ENCODE measurements around the gene SUGCT. TPM values are rescaled to one million over a fixed set of nuclear protein-coding genes. Genes with fewer than 3 reads are reported as not detected.
A peak's percentile ranks its signal among the peaks of the same experiment; 100 is the strongest.

SUGCT gene
- total and polyA plus RNA-seq, 2 of the 8 experiments (the other 6 are each of a cell fraction or from before 2014, with no cell fraction given): 2.8 to 5.4 TPM

DNA sequence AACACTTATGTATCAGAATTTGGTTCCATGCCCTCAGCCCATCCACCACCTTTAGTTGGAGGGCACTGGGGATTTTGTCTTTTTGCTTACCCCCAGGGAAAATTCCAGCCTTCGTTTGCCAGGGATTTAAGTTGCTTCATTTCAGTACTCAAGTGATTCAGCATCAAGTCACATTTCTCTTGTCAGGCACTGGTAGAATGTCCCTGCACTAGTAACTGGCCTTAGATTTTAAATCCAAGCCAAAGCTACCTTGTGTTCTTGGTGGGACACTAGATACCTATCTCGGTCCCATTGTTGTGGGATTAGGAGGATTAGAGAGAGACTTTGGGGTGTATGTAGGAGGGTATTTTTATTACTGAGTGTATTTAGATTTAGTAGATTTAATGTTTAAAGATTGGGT lies 613.1 kb downstream of the SUGCT start:
- FAIRE-seq (no peak), DNase-seq (ENCODE audit: low read depth in 1 of 2, low spot score in 2 of 2) (no peak)
- no peak overlapping the region for H2BK15ac ChIP-seq (ENCODE audit: low read length)
- no peak overlapping the region for H2BK12ac ChIP-seq (ENCODE audit: low read depth, low read length)
- POLR2A ChIA-PET (ENCODE audit: partially characterized antibody): interaction anchor here (1.6 kb wide), 1 partner anchor 8 kb away, joined by 5 read pairs; no protein-coding TSS in a partner anchor
- H4K8ac ChIP-seq (ENCODE audit: extremely low read depth, insufficient read depth, low read length): no peak overlapping the region
- no peak overlapping the region for H2BK5ac ChIP-seq (ENCODE audit: low read depth, low read length)
- H3K56ac ChIP-seq (replicated peaks; ENCODE audit: insufficient read length, low read depth, low read length): peak overlapping the region; percentile 59
- CTCF ChIA-PET (ENCODE audit: partially characterized antibody): interaction anchor here (0.7 to 1.4 kb wide), 2 partner anchors 15 to 784 kb away, joined by 3 read pairs; no protein-coding TSS in a partner anchor
- peak overlapping the region; percentile 45 for H2BK120ac ChIP-seq (replicated peaks; ENCODE audit: low read depth, low read length)
- WGBS, 2 experiments (ENCODE audit: extremely low coverage in 1 of 2, insufficient coverage in 1 of 2, insufficient read length in 1 of 2, insufficient replicate concordance in 2 of 2, low coverage in 1 of 2, low lambda C conversion rate in 2 of 2, missing lambda C conversion rate in 1 of 2): 90% methylated on average over 2 of the region's 2 CpGs; no CpG with 5 or more reads in 1 of the 2 experiments
- no peak overlapping the region for H2AK5ac ChIP-seq (ENCODE audit: low read depth, low read length)
- H3K36me3 ChIP-seq (ENCODE audit: control insufficient read depth in 2 of 4, insufficient read depth in 4 of 4, low read length in 3 of 4): no peaks in the 10 kb centered on the region
- H3K4me2 ChIP-seq (ENCODE audit: insufficient read depth in 1 of 2, low read depth in 2 of 2, low read length in 2 of 2): no peak overlapping the region
- H2BK20ac ChIP-seq (ENCODE audit: low read length): no peak overlapping the region
- no peaks in the 10 kb centered on the region for H3K79me1 ChIP-seq (ENCODE audit: low read depth, low read length)
- no peak overlapping the region for H3K14ac ChIP-seq (ENCODE audit: insufficient read length)
- no peak overlapping the region for H3K23ac ChIP-seq (ENCODE audit: insufficient read length)
- H3K27me3 ChIP-seq (replicated peaks in 1 of 4; ENCODE audit: control insufficient read depth in 3 of 4, extremely low read depth in 1 of 4, insufficient read depth in 3 of 4, low read length in 3 of 4): no peaks in the 10 kb centered on the region
- H2AFZ ChIP-seq (ENCODE audit: low read length): no peak overlapping the region
- H4K20me1 ChIP-seq (replicated peaks in 1 of 2; ENCODE audit: control insufficient read depth in 1 of 2, insufficient read depth in 2 of 2, low read length in 2 of 2): no peaks in the 10 kb centered on the region
- no peaks in the 10 kb centered on the region for H3K9me3 ChIP-seq (ENCODE audit: insufficient read depth in 2 of 2, low read depth in 1 of 2, low read length in 1 of 2)
- no peak overlapping the region for H3K9ac ChIP-seq (replicated peaks in 1 of 4; ENCODE audit: extremely low read depth in 1 of 4, low read depth in 3 of 4, low read length in 3 of 4)
- no peak overlapping the region for H3K18ac ChIP-seq (ENCODE audit: extremely low read depth, low read length)
- no peak overlapping the region for H3K4ac ChIP-seq (replicated peaks; ENCODE audit: insufficient read length, low read depth, low read length)
- no peak overlapping the region for H3K4me3 ChIP-seq (ENCODE audit: extremely low read depth in 1 of 4, insufficient read depth in 2 of 4, low read depth in 3 of 4, low read length in 4 of 4)
- H4K91ac ChIP-seq (replicated peaks; ENCODE audit: insufficient read length, low read length): no peak overlapping the region
- TF ChIP-seq EP300 (IDR thresholded peaks at IDR 0.05; ENCODE audit: borderline replicate concordance in 1 of 2, low read depth in 2 of 2, low read length in 2 of 2) (no peak), RFX5 (IDR thresholded peaks at IDR 0.05; ENCODE audit: borderline replicate concordance, low read depth, low read length) (no peak), SUZ12 (IDR thresholded peaks at IDR 0.05; ENCODE audit: low read length) (no peak), NANOG (IDR thresholded peaks at IDR 0.05; ENCODE audit: insufficient read depth, low read depth, low read length, poor library complexity, severe bottlenecking) (no peak)
- H3K23me2 ChIP-seq (ENCODE audit: low read depth, low read length): no peaks in the 10 kb centered on the region
- no peak overlapping the region for H3K27ac ChIP-seq (ENCODE audit: low read depth, low read length)
- peaks cover 0 to 5% (median 2%) of the 10 kb centered on the region in 4 experiments; a peak in 3 of 7 replicates for H3K4me1 ChIP-seq (replicated peaks in 1 of 4; ENCODE audit: control insufficient read depth in 3 of 4, insufficient read depth in 4 of 4, low read length in 3 of 4)
- no peaks in the 10 kb centered on the region for H3K79me2 ChIP-seq (ENCODE audit: control insufficient read depth in 1 of 2, insufficient read depth in 2 of 2, low read length in 2 of 2)
- H4K5ac ChIP-seq (ENCODE audit: insufficient read length, low read depth, low read length): no peak overlapping the region
